BJ (cell line): ENCODE measurements around the gene ATF7. TPM values are rescaled to one million over a fixed set of nuclear protein-coding genes. Genes with fewer than 3 reads are reported as not detected.
"Not testable (repeated sequence)": the region's sequence is repeated elsewhere in the genome, so short reads cannot be mapped to it uniquely, and the experiment has no call there.

Experiments used
- CTCF ChIA-PET: fragments of 350-600 bp; formaldehyde crosslinking; extraction: SDS; loops from one replicate; lab custom pipeline; 2021; ENCODE audit warnings: antibody characterized with exemption, inconsistent platforms; lab: Yijun Ruan, JAX
- POLR2A ChIA-PET: fragments of 300-600 bp; sonication (Branson Sonifier 250); formaldehyde crosslinking; extraction: SDS; loops from one replicate; lab custom pipeline; 2021; ENCODE audit warnings: antibody characterized with exemption; lab: Charles Lee
- DNase-seq: peaks from one replicate; pipeline ENCODE4 v3.0.0-alpha.2; 2011; ENCODE audit warnings: low read depth
- H3K27me3 ChIP-seq: 2 replicates; pipeline ENCODE4 v1.6.0; 2011; ENCODE audit warnings: low read length; ENCODE audit not compliant: control insufficient read depth, insufficient read depth
- H3K36me3 ChIP-seq: 2 replicates; pipeline ENCODE4 v1.5.1; 2011; ENCODE audit warnings: low read length; ENCODE audit not compliant: control insufficient read depth, insufficient read depth
- H3K4me3 ChIP-seq: 2 replicates; pipeline ENCODE4 v1.5.1; 2011; ENCODE audit warnings: low read depth, mild to moderate bottlenecking, control low read depth, low read length
- CTCF ChIP-seq: IDR thresholded peaks from 2 replicates; pipeline ENCODE4 v1.5.1; 2011; ENCODE audit warnings: low read depth, mild to moderate bottlenecking, control low read depth, inconsistent platforms, low read length, moderate library complexity; ENCODE audit not compliant: insufficient read depth
- polyA plus RNA-seq: library from polyadenylated mRNA; depleted of rRNA; stranded (reverse); fragments of >200 nt; gene quantifications from 2 replicates; pipeline ENCODE4 v1.2.3, GENCODE V29; 2011

ATF7 gene
- polyA plus RNA-seq, 1 experiment, result 21.8 TPM

- TF ChIP-seq CTCF, result no peak
- CTCF ChIA-PET, result interaction anchor here (0.8 to 1.8 kb wide), 2 partner anchors 17 to 90 kb away, joined by 3 to 8 read pairs; partner anchors contain the start of gene ATP5MC2
- H3K4me3 ChIP-seq, result no peak overlapping the region
- no peaks in the 10 kb centered on the region for H3K27me3 ChIP-seq
- 0 out of 2 replicates have a peak, but pooled peaks cover 1% of the 10 kb centered on the region for H3K36me3 ChIP-seq
- DNase-seq, result no peak
- POLR2A ChIA-PET, result interaction anchor here (0.5 to 0.6 kb wide), 3 partner anchors 9 to 158 kb away, joined by 3 to 4 read pairs (median 4); partner anchors contain the start of gene TARBP2
These were observed 32.9 kb upstream of the ATF7 start for GRCh38 chr12:53659011-53659551.

GRCh38 chr12:53657041-53657440, 30.9 kb upstream of the ATF7 start:
- ChIA-PET POLR2A (no interaction called here), CTCF (no interaction called here)
- DNase-seq, result no peak

GRCh38 chr12:53653595-53653994, 27.4 kb upstream of the ATF7 start:
- ChIA-PET POLR2A (no interaction called here), CTCF (no interaction called here)
- no peak for TF ChIP-seq CTCF

More at GRCh38 chr12:53657041-53657440, 30.9 kb upstream of the ATF7 start:
- no peak for TF ChIP-seq CTCF
- H3K27me3 ChIP-seq, result no peaks in the 10 kb centered on the region
- H3K36me3 ChIP-seq, result no peaks in the 10 kb centered on the region
- no peak overlapping the region for H3K4me3 ChIP-seq

GRCh38 chr12:53652366-53652765, 26.2 kb upstream of the ATF7 start:
- CTCF ChIA-PET, result interaction anchor here (0.6 to 1.1 kb wide), 2 partner anchors 17 to 1777 kb away, joined by 3 to 7 read pairs; no protein-coding TSS in a partner anchor
- Histone ChIP-seq H3K4me3 (no peak overlapping the region), H3K36me3 (no peaks in the 10 kb centered on the region), H3K27me3 (no peaks in the 10 kb centered on the region)
- TF ChIP-seq CTCF, result no peak
- POLR2A ChIA-PET, result no interaction called here
- no peak for DNase-seq

More at GRCh38 chr12:53653595-53653994, 27.4 kb upstream of the ATF7 start:
- Histone ChIP-seq H3K4me3 (no peak overlapping the region), H3K36me3 (no peaks in the 10 kb centered on the region), H3K27me3 (no peaks in the 10 kb centered on the region)
- no peak for DNase-seq

GRCh38 chr12:53651737-53652136, 25.6 kb upstream of the ATF7 start:
- no peaks in the 10 kb centered on the region for H3K27me3 ChIP-seq
- CTCF ChIA-PET, result interaction anchor here (1.1 kb wide), 1 partner anchor 18 kb away, joined by 3 read pairs; no protein-coding TSS in a partner anchor
- H3K36me3 ChIP-seq, result no peaks in the 10 kb centered on the region
- TF ChIP-seq CTCF, result no peak
- H3K4me3 ChIP-seq, result no peak overlapping the region
- POLR2A ChIA-PET, result no interaction called here
- no peak for DNase-seq

GRCh38 chr12:53646300-53646699, 20.1 kb upstream of the ATF7 start:
- H3K27me3 ChIP-seq, H3K36me3 ChIP-seq, H3K4me3 ChIP-seq, CTCF ChIA-PET, DNase-seq, POLR2A ChIA-PET: not testable (repeated sequence)
